Right lobe of liver (tissue), 6 donors: ENCODE data around the gene GABRA4. TPM values are rescaled to one million over a fixed set of nuclear protein-coding genes. Genes with fewer than 3 reads are reported as not detected.

ENCODE experiments used
- ATAC-seq, 4 donors: fragments of 200-7000 bp; cut with Tn5 transposase; one replicate each; pipeline ENCODE4 v1.9.1; 2020; ENCODE audit warnings: mild to moderate bottlenecking in 4 of 4, moderate library complexity in 4 of 4
- DNase-seq, 3 donors: peaks; one replicate each; pipeline ENCODE4 v3.0.0-alpha.2; 2020
- H3K27ac ChIP-seq, 3 donors: fragments of 200-600 bp; one replicate each; pipeline ENCODE4 v1.8.0; 2022
- H3K27me3 ChIP-seq, 2 donors: fragments of 200-600 bp; one replicate each; pipeline ENCODE4 v1.8.0; 2022
- H3K36me3 ChIP-seq, 4 donors: fragments of 200-600 bp; sonication (generic) in 1 of 4; one replicate each; pipeline versions ENCODE4 v1.5.1 to v1.8.0; 2017 to 2022; ENCODE audit warnings: control low read depth in 1 of 4
- H3K4me1 ChIP-seq, 4 donors: fragments of 200-600 bp; sonication (generic) in 1 of 4; one replicate each; pipeline versions ENCODE4 v1.5.1 to v1.8.0; 2017 to 2022; ENCODE audit warnings: control low read depth in 1 of 4
- H3K4me3 ChIP-seq, 3 donors: fragments of 200-600 bp; one replicate each; pipeline ENCODE4 v1.8.0; 2022
- H3K9me3 ChIP-seq, 4 donors: fragments of 200-600 bp; sonication (generic) in 1 of 4; one replicate each; pipeline versions ENCODE4 v1.5.1 to v1.8.0; 2017 to 2022; ENCODE audit warnings: control low read depth in 1 of 4
- CTCF ChIP-seq, 4 donors: fragments of 200-600 bp in 3 of 4; fragments of 450-650 bp in 1 of 4; IDR thresholded peaks; one replicate each; pipeline versions ENCODE4 v1.5.1 to v1.8.0; 2016 to 2022; ENCODE audit warnings: antibody characterized with exemption in 4 of 4, mild to moderate bottlenecking in 2 of 4
- POLR2A ChIP-seq: fragments of 450-650 bp; IDR thresholded peaks from one replicate; pipeline ENCODE4 v1.6.1; 2017; ENCODE audit warnings: antibody characterized with exemption, mild to moderate bottlenecking
- WGBS: methylation state at CpG from one replicate; pipeline ENCODE4 v1.1.6; 2018; ENCODE audit warnings: low coverage, low lambda C conversion rate; ENCODE audit not compliant: insufficient coverage; ENCODE audit errors: missing lambda C conversion rate; 5-methylcytosine and 5-hydroxymethylcytosine counted together
- intact Hi-C, 2 donors: fragments of 100-400 bp; cut with DNase I; formaldehyde crosslinking; loops; one replicate each; pipeline versions ENCODE4 v1.11.2 to v1.14.1; 2022
- total RNA-seq, 6 experiments: library from RNA; depleted of rRNA in 2 of 6; stranded (reverse); fragments of >200 nt in 2 of 6; fragmentation: NEBNext Ultra II Directional in 3 of 6; extraction: Animal tissue kit (Norgen Biotek cat#: 25700) in 3 of 6; gene quantifications; one replicate each; pipeline versions ENCODE4 v1.1.0 to v1.2.4, GENCODE V29; 2016 to 2023
- donor health status: DM: no; HTN: yes; CAD: no.
- donor health status: DM: no; HTN: no; CAD: no.
- donor health status: DM: no; HTN: no; CAD: no.
- donor health status: DM: no; HTN: yes; CAD: no.
- donor health status: DM: no; HTN: yes; CAD: no.

Gene GABRA4
- total RNA-seq, 6 experiments from 2014 or later = 0.12 TPM; not detected in 5

GRCh38 chr4:47000406-47000805 lies 7.0 kb upstream of the GABRA4 start:
- TF ChIP-seq POLR2A (no peak), CTCF (IDR thresholded peaks at IDR 0.05) (no peak)
- ATAC-seq = no peak
- H3K4me3 ChIP-seq = no peak overlapping the region
- no peaks in the 10 kb centered on the region for H3K36me3 ChIP-seq
- no peak for DNase-seq
- H3K27me3 ChIP-seq = no peaks in the 10 kb centered on the region
- intact Hi-C loops = no loop called here
- no peak overlapping the region for H3K27ac ChIP-seq
- no peaks in the 10 kb centered on the region for H3K4me1 ChIP-seq
- WGBS = 78% methylated on average over 1 of the region's 1 CpG
- no peaks in the 10 kb centered on the region for H3K9me3 ChIP-seq

GRCh38 chr4:46999566-46999965 lies 6.2 kb upstream of the GABRA4 start:
- Histone ChIP-seq H3K36me3 (no peaks in the 10 kb centered on the region), H3K27me3 (no peaks in the 10 kb centered on the region), H3K4me1 (no peaks in the 10 kb centered on the region), H3K4me3 (no peak overlapping the region), H3K27ac (no peak overlapping the region), H3K9me3 (no peaks in the 10 kb centered on the region)
- no peak for DNase-seq
- TF ChIP-seq CTCF (IDR thresholded peaks at IDR 0.05) = no peak
- TF ChIP-seq POLR2A = no peak
- intact Hi-C loops = no loop called here
- ATAC-seq = no peak

- Histone ChIP-seq H3K36me3 (no peaks in the 10 kb centered on the region), H3K27me3 (peaks cover 0 to 12% of the 10 kb centered on the region in 2 donors), H3K4me1 (no peaks in the 10 kb centered on the region), H3K27ac (no peak overlapping the region), H3K4me3 (no peak overlapping the region), H3K9me3 (no peaks in the 10 kb centered on the region)
- DNase-seq = no peak
- 0% methylated on average over 14 of the region's 14 CpGs for WGBS
- intact Hi-C loops = no loop called here
- TF ChIP-seq POLR2A = no peak
- TF ChIP-seq CTCF (IDR thresholded peaks at IDR 0.05) = no peak
- ATAC-seq = peak in 1 of 4 donors; percentile 10
Measured at GRCh38 chr4:46994007-46994405, 625 bp upstream of the GABRA4 start.

GRCh38 chr4:46992338-46992737 lies 1.0 kb downstream of the GABRA4 start:
- no peaks in the 10 kb centered on the region for H3K4me1 ChIP-seq
- TF ChIP-seq CTCF (IDR thresholded peaks at IDR 0.05) (no peak), POLR2A (no peak)
- no peak for DNase-seq
- peaks cover 0 to 12% of the 10 kb centered on the region in 2 donors for H3K27me3 ChIP-seq
- no peak overlapping the region for H3K27ac ChIP-seq
- ATAC-seq = no peak
- no peaks in the 10 kb centered on the region for H3K9me3 ChIP-seq
- 16% methylated on average over 9 of the region's 9 CpGs for WGBS
- H3K36me3 ChIP-seq = no peaks in the 10 kb centered on the region
- intact Hi-C loops = no loop called here
- no peak overlapping the region for H3K4me3 ChIP-seq
